Stomach (tissue), 9 donors: ENCODE data around the gene KIFBP. TPM values are rescaled to one million over a fixed set of nuclear protein-coding genes. Genes with fewer than 3 reads are reported as not detected.
"Not testable (repeated sequence)": the region's sequence is repeated elsewhere in the genome, so short reads cannot be mapped to it uniquely, and the experiment has no call there.

Source experiments
- DNase-seq, 2 donors: peaks; one replicate each; pipeline versions ENCODE4 v3.0.0 to v3.0.0-alpha.2; 2013 to 2019
- H3K27ac ChIP-seq, 5 donors: fragments of 200-600 bp in 4 of 5; sonication (generic) in 4 of 5; one replicate each; pipeline ENCODE4 v1.5.1; 2013 to 2019; ENCODE audit warnings: mild to moderate bottlenecking in 1 of 5, moderate library complexity in 1 of 5
- H3K27me3 ChIP-seq, 3 donors: fragments of 200-600 bp; sonication (generic); one replicate each; pipeline ENCODE4 v1.5.1; 2017 to 2019; ENCODE audit warnings: mixed run types in 1 of 3
- H3K36me3 ChIP-seq, 4 donors: fragments of 200-600 bp; sonication (generic); 1 replicate in 3 of 4; 2 replicates in 1 of 4; pipeline ENCODE4 v1.5.1; 2016 to 2019
- H3K4me1 ChIP-seq, 4 donors: fragments of 200-600 bp; sonication (generic); one replicate each; pipeline ENCODE4 v1.5.1; 2016 to 2019
- H3K4me3 ChIP-seq, 4 donors: fragments of 200-600 bp; sonication (generic) in 3 of 4; one replicate each; pipeline ENCODE4 v1.5.1; 2016 to 2019; ENCODE audit warnings: mild to moderate bottlenecking in 1 of 4
- H3K9me3 ChIP-seq, 4 donors: fragments of 200-600 bp; sonication (generic); one replicate each; pipeline ENCODE4 v1.5.1; 2016 to 2019
- CTCF ChIP-seq, 7 experiments: fragments of 450-650 bp in 4 of 7; fragments of 200-600 bp in 3 of 7; sonication (generic) in 3 of 7; IDR thresholded peaks; one replicate each; pipeline ENCODE4 v1.5.1; 2016 to 2019; ENCODE audit warnings: antibody characterized with exemption in 7 of 7, control low read depth in 2 of 7, mild to moderate bottlenecking in 1 of 7
- EP300 ChIP-seq: sonication (generic); formaldehyde crosslinking; IDR thresholded peaks from one replicate; pipeline ENCODE4 v1.6.1; 2017; ENCODE audit warnings: antibody characterized with exemption
- POLR2A ChIP-seq, 4 donors: fragments of 450-650 bp; IDR thresholded peaks; one replicate each; pipeline ENCODE4 v1.6.1; 2016; ENCODE audit warnings: antibody characterized with exemption in 4 of 4, control low read depth in 2 of 4, mild to moderate bottlenecking in 1 of 4, moderate library complexity in 1 of 4
- POLR2AphosphoS5 ChIP-seq, 3 donors: sonication (generic); formaldehyde crosslinking; IDR thresholded peaks; one replicate each; pipeline ENCODE4 v1.6.1; 2016; ENCODE audit warnings: antibody characterized with exemption in 3 of 3
- WGBS, 5 donors: extraction: QIAGEN DNeasy Blood & Tissue Kit in 3 of 5; methylation state at CpG; one replicate each; pipeline versions ENCODE4 v1.1.5 to v1.1.7; 2013 to 2018; 5-methylcytosine and 5-hydroxymethylcytosine counted together
- intact Hi-C: fragments of 100-400 bp; cut with DNase I; formaldehyde crosslinking; loops from one replicate; pipeline ENCODE4 v1.15.1; 2023; ENCODE audit warnings: low total_unique reads
- polyA plus RNA-seq, 3 donors: library from polyadenylated mRNA; stranded (reverse); fragments of 200-250 nt; gene quantifications; one replicate each; pipeline ENCODE4 v1.2.3, GENCODE V29; 2013
- total RNA-seq, 5 donors: library from RNA; depleted of rRNA; stranded (reverse); fragments of >200 nt; gene quantifications; one replicate each; pipeline versions ENCODE4 v1.1.0 to v1.2.3, GENCODE V29; 2014 to 2016
- donor health status: healthy with polysubstance abuse.
- donor health status: Bipolar disorder and iron deficiency.
- donor health status: healthy.

Gene KIFBP
- total and polyA plus RNA-seq, 8 donors = 2.3 to 26.7 (median 15.0) TPM

GRCh38 chr10:69007260-69007659 lies 18.7 kb downstream of the KIFBP start:
- TF ChIP-seq CTCF (IDR thresholded peaks at IDR 0.05) (no peak), EP300 (no peak), POLR2AphosphoS5 (IDR thresholded peaks at IDR 0.05) (no peak), POLR2A (IDR thresholded peaks at IDR 0.05) (no peak)
- peaks cover 9 to 70% (median 66%) of the 10 kb centered on the region in 4 donors for H3K36me3 ChIP-seq
- peaks cover 0 to 16% (median 3%) of the 10 kb centered on the region in 4 donors for H3K4me1 ChIP-seq

GRCh38 chr10:69009360-69009759 lies 20.8 kb downstream of the KIFBP start:
- Histone ChIP-seq H3K4me1 (peaks cover 0 to 15% (median 3%) of the 10 kb centered on the region in 4 donors), H3K4me3 (no peak overlapping the region), H3K36me3 (peaks cover 19 to 79% (median 75%) of the 10 kb centered on the region in 4 donors), H3K9me3 (no peaks in the 10 kb centered on the region), H3K27me3 (no peaks in the 10 kb centered on the region), H3K27ac (no peak overlapping the region)
- TF ChIP-seq EP300 (no peak), POLR2AphosphoS5 (IDR thresholded peaks at IDR 0.05) (no peak)
- intact Hi-C loops = no loop called here
- no peak for DNase-seq
- WGBS, 5 donors = 72 to 84% (median 77%) methylated on average over 2 of the region's 2 CpGs

More at GRCh38 chr10:69007260-69007659, 18.7 kb downstream of the KIFBP start:
- no peak for DNase-seq
- Histone ChIP-seq H3K4me3 (no peak overlapping the region), H3K27me3 (no peaks in the 10 kb centered on the region), H3K9me3 (no peaks in the 10 kb centered on the region), H3K27ac (no peak overlapping the region)
- WGBS, 5 donors = 81 to 86% (median 85%) methylated on average over 3 of the region's 3 CpGs
- intact Hi-C loops = no loop called here

GRCh38 chr10:69010151-69010640 lies 21.6 kb downstream of the KIFBP start:
- peaks cover 0 to 6% (median 3%) of the 10 kb centered on the region in 4 donors for H3K4me1 ChIP-seq
- TF ChIP-seq CTCF (IDR thresholded peaks at IDR 0.05) (no peak), EP300 (no peak), POLR2A (IDR thresholded peaks at IDR 0.05) (no peak), POLR2AphosphoS5 (IDR thresholded peaks at IDR 0.05) (no peak)
- H3K36me3 ChIP-seq = peaks cover 22 to 84% (median 81%) of the 10 kb centered on the region in 4 donors
- no peaks in the 10 kb centered on the region for H3K9me3 ChIP-seq
- intact Hi-C loops = no loop called here
- WGBS, 5 donors = 53 to 62% (median 56%) methylated on average over 1 of the region's 1 CpG
- H3K27me3 ChIP-seq = no peaks in the 10 kb centered on the region
- no peak for DNase-seq
- H3K27ac ChIP-seq = no peak overlapping the region
- no peak overlapping the region for H3K4me3 ChIP-seq

- H3K27ac ChIP-seq, H3K9me3 ChIP-seq, H3K27me3 ChIP-seq, DNase-seq, intact Hi-C loops, H3K4me1 ChIP-seq, H3K4me3 ChIP-seq: not testable (repeated sequence)
- 87 to 97% (median 93%) methylated on average over 2 of the region's 2 CpGs for WGBS, 5 donors
- peaks cover 28 to 85% (median 79%) of the 10 kb centered on the region in 4 donors for H3K36me3 ChIP-seq
Observed at GRCh38 chr10:69012778-69013177, 24.2 kb downstream of the KIFBP start.

- Histone ChIP-seq H3K36me3 (peaks cover 28 to 90% (median 81%) of the 10 kb centered on the region in 4 donors), H3K27ac (no peak overlapping the region), H3K4me1 (peaks cover 0 to 4% (median 0%) of the 10 kb centered on the region in 4 donors), H3K9me3 (no peaks in the 10 kb centered on the region), H3K4me3 (no peak overlapping the region), H3K27me3 (no peaks in the 10 kb centered on the region)
- no peak for DNase-seq
- 85 to 100% (median 97%) methylated on average over 1 of the region's 1 CpG for whole genome bisulfite sequencing, 5 donors
- TF ChIP-seq CTCF (IDR thresholded peaks at IDR 0.05) (no peak), POLR2AphosphoS5 (IDR thresholded peaks at IDR 0.05) (no peak), POLR2A (IDR thresholded peaks at IDR 0.05) (no peak), EP300 (no peak)
- intact Hi-C loops = no loop called here
Observed at GRCh38 chr10:69014171-69014570, 25.6 kb downstream of the KIFBP start.
